Head of caudate nucleus (tissue), 42 donors: ENCODE results near the gene ADAM15.

Experiments
- DNase-seq, 42 donors: peaks; one replicate each; pipeline versions ENCODE4 v3.0.0 to v3.0.0-alpha.2; 2020 to 2021; ENCODE audit warnings: mixed read lengths in 7 of 42
- intact Hi-C: fragments of 100-400 bp; cut with DNase I; formaldehyde crosslinking; loops from one replicate; pipeline ENCODE4 v1.15.0; 2022

The ADAM15 gene

GRCh38 chr1:155023627-155024026 is 27.5 kb upstream of the ADAM15 start:
- intact Hi-C loops, result no loop called here
- no peak for DNase-seq

GRCh38 chr1:155024315-155024714 is 26.8 kb upstream of the ADAM15 start:
- DNase-seq, result no peak
- intact Hi-C loops, result no loop called here

GRCh38 chr1:155026154-155026553 is 25.0 kb upstream of the ADAM15 start:
- DNase-seq, result no peak
- intact Hi-C loops, result no loop called here

GRCh38 chr1:155026588-155026987 is 24.5 kb upstream of the ADAM15 start:
- intact Hi-C loops, result no loop called here
- no peak for DNase-seq

GRCh38 chr1:155029513-155030242 is 21.4 kb upstream of the ADAM15 start:
- DNase-seq, result no peak
- intact Hi-C loops, result no loop called here

GRCh38 chr1:155030243-155030795 is 20.8 kb upstream of the ADAM15 start:
- intact Hi-C loops, result no loop called here
- DNase-seq, result peak in 29 of 42 donors; percentile 25 to 85 (median 59)

GRCh38 chr1:155030899-155031298 is 20.2 kb upstream of the ADAM15 start:
- no peak for DNase-seq
- intact Hi-C loops, result no loop called here

GRCh38 chr1:155032886-155033285 is 18.2 kb upstream of the ADAM15 start:
- DNase-seq, result no peak
- intact Hi-C loops, result no loop called here

- intact Hi-C loops, result no loop called here
- no peak for DNase-seq
Measured at GRCh38 chr1:155033524-155033923, 17.6 kb upstream of the ADAM15 start, which contains the start of the genes DCST1 and DCST2. Gene DCST1 (plus strand): TSS chr1:155033824. CDS start chr1:155034037, 213 bp downstream. Gene DCST2 (minus strand): TSS chr1:155033781. CDS start chr1:155033701, 80 bp downstream.

- intact Hi-C loops, result no loop called here
- DNase-seq, result no peak
Measured at GRCh38 chr1:155034318-155035208, 16.6 kb upstream of the ADAM15 start.

- intact Hi-C loops, result no loop called here
- DNase-seq, result no peak
Measured at GRCh38 chr1:155035936-155036335, 15.2 kb upstream of the ADAM15 start.

GRCh38 chr1:155037043-155037442 is 14.1 kb upstream of the ADAM15 start:
- no peak for DNase-seq
- intact Hi-C loops, result no loop called here

GRCh38 chr1:155037851-155038441 is 13.2 kb upstream of the ADAM15 start:
- intact Hi-C loops, result no loop called here
- no peak for DNase-seq

- intact Hi-C loops, result no loop called here
- DNase-seq, result no peak
Measured at GRCh38 chr1:155038602-155039307, 12.4 kb upstream of the ADAM15 start.

- intact Hi-C loops, result no loop called here
- DNase-seq, result no peak
Measured at GRCh38 chr1:155039308-155039669, 11.8 kb upstream of the ADAM15 start.

GRCh38 chr1:155040358-155041093 is 10.6 kb upstream of the ADAM15 start:
- DNase-seq, result no peak
- intact Hi-C loops, result no loop called here

GRCh38 chr1:155042789-155043188 is 8.3 kb upstream of the ADAM15 start:
- intact Hi-C loops, result no loop called here

GRCh38 chr1:155043301-155043702 is 7.8 kb upstream of the ADAM15 start:
- intact Hi-C loops, result no loop called here

More at GRCh38 chr1:155042789-155043188, 8.3 kb upstream of the ADAM15 start:
- DNase-seq, result no peak

More at GRCh38 chr1:155043301-155043702, 7.8 kb upstream of the ADAM15 start:
- DNase-seq, result no peak
